ENCODE data around the gene ETAA1. TPM values are rescaled to one million over a fixed set of nuclear protein-coding genes. Genes with fewer than 3 reads are reported as not detected.

The ETAA1 gene
- total RNA-seq, 1 experiment from 2014 or later = 10.4 TPM

DNA sequence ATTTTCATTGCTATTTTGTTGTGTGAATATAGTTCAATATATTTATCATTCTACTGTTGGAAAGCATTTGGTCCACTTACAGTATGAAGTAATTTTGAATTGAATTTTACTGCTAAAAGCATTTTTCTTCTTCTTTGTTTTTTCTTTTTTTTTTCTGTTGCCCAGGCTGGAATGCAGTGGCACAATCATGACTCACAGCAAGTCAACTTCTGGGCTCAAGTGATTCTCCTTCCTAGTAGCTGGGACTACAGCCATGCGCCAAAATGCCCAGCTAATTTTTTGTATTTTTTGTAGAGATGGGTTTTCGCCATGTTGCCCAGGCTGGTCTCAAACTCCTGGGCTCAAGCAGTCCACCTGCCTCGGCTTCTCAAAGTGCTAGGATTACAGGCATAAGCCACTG, 2.4 kb upstream of the ETAA1 start:
- no TSS peak for BruUV-seq (replicated peaks)
- H3K4me1 Mint-ChIP-seq (ENCODE audit: insufficient read depth, unreplicated experiment) = peaks cover 30% of the 10 kb centered on the region
- ChIA-PET POLR2A (interaction anchor here (0.6 to 4.5 kb wide), 12 partner anchors 40 to 961 kb away, joined by 3 to 29 read pairs (median 4); no protein-coding TSS in a partner anchor), CTCF (no interaction called here)
- intact Hi-C loops (cut with micrococcal nuclease) = loop anchor here (5.0 kb wide), 1 partner anchor 68 kb away; no protein-coding TSS in a partner anchor
- DNase-seq (ENCODE audit: unreplicated experiment) = peak; percentile 59
- TF ChIP-seq CTCF (IDR thresholded peaks at IDR 0.05; ENCODE audit: unreplicated experiment) = no peak
- no peaks in the 10 kb centered on the region for H3K27me3 Mint-ChIP-seq (ENCODE audit: insufficient read depth, unreplicated experiment)
- H3K27ac Mint-ChIP-seq (ENCODE audit: low read depth, unreplicated experiment) = peak overlapping the region; percentile 89
- peak overlapping the region; percentile 43 for H3K4me3 Mint-ChIP-seq (ENCODE audit: unreplicated experiment)
- no peaks in the 10 kb centered on the region for H3K9me3 Mint-ChIP-seq (ENCODE audit: unreplicated experiment)
- H3K36me3 Mint-ChIP-seq (ENCODE audit: insufficient read depth, unreplicated experiment) = peaks cover 14% of the 10 kb centered on the region

GRCh38 chr2:67399144-67399543, 2.0 kb downstream of the ETAA1 start:
- CTCF ChIA-PET = no interaction called here
- H3K9me3 Mint-ChIP-seq (ENCODE audit: unreplicated experiment) = no peaks in the 10 kb centered on the region
- no peak overlapping the region for H3K27ac Mint-ChIP-seq (ENCODE audit: low read depth, unreplicated experiment)
- H3K27me3 Mint-ChIP-seq (ENCODE audit: insufficient read depth, unreplicated experiment) = no peaks in the 10 kb centered on the region
- no peak overlapping the region for H3K4me3 Mint-ChIP-seq (ENCODE audit: unreplicated experiment)
- intact Hi-C loops (cut with micrococcal nuclease) = loop anchor here (5.0 kb wide), 1 partner anchor 63 kb away; no protein-coding TSS in a partner anchor
- peaks cover 34% of the 10 kb centered on the region for H3K4me1 Mint-ChIP-seq (ENCODE audit: insufficient read depth, unreplicated experiment)
- POLR2A ChIA-PET = interaction anchor here (0.8 to 4.4 kb wide), 6 partner anchors 14 to 1377 kb away, joined by 3 to 30 read pairs (median 4); no protein-coding TSS in a partner anchor
- DNase-seq (ENCODE audit: unreplicated experiment) = no peak
- no TSS peak for BruUV-seq (replicated peaks)
- H3K36me3 Mint-ChIP-seq (ENCODE audit: insufficient read depth, unreplicated experiment) = peaks cover 23% of the 10 kb centered on the region
- TF ChIP-seq CTCF (IDR thresholded peaks at IDR 0.05; ENCODE audit: unreplicated experiment) = no peak

- Mint-ChIP-seq H3K36me3 (ENCODE audit: insufficient read depth, unreplicated experiment) (peaks cover 31% of the 10 kb centered on the region), H3K4me1 (ENCODE audit: insufficient read depth, unreplicated experiment) (peaks cover 32% of the 10 kb centered on the region), H3K4me3 (ENCODE audit: unreplicated experiment) (peak overlapping the region; percentile 61), H3K27me3 (ENCODE audit: insufficient read depth, unreplicated experiment) (no peaks in the 10 kb centered on the region), H3K27ac (ENCODE audit: low read depth, unreplicated experiment) (peak overlapping the region; percentile 80), H3K9me3 (ENCODE audit: unreplicated experiment) (no peaks in the 10 kb centered on the region)
- ChIA-PET CTCF (interaction anchor here (0.9 to 1.6 kb wide), 4 partner anchors 76 to 440 kb away, joined by 3 to 4 read pairs (median 4); no protein-coding TSS in a partner anchor), POLR2A (interaction anchor here (0.6 to 4.4 kb wide), 12 partner anchors 8 to 966 kb away, joined by 3 to 30 read pairs (median 6); partner anchors contain the start of gene MEIS1)
- intact Hi-C loops (cut with micrococcal nuclease) = loop anchor here (2.0 to 5.0 kb wide), 3 partner anchors 62 to 967 kb away; no protein-coding TSS in a partner anchor
- DNase-seq (ENCODE audit: unreplicated experiment) = peak; percentile 55
- BruUV-seq (replicated peaks) = no TSS peak
- no peak for TF ChIP-seq CTCF (IDR thresholded peaks at IDR 0.05; ENCODE audit: unreplicated experiment)
Observed at GRCh38 chr2:67399831-67400489, 2.8 kb downstream of the ETAA1 start.
